GM19438 (cell line): ENCODE results near the gene SYNE2.

Source experiments
- ATAC-seq: cut with Tn5 transposase; IDR thresholded peaks from one replicate; pipeline ENCODE4 v1.9.1; 2021; ENCODE audit warnings: low read depth; ENCODE audit not compliant: unreplicated experiment

Gene SYNE2

DNA sequence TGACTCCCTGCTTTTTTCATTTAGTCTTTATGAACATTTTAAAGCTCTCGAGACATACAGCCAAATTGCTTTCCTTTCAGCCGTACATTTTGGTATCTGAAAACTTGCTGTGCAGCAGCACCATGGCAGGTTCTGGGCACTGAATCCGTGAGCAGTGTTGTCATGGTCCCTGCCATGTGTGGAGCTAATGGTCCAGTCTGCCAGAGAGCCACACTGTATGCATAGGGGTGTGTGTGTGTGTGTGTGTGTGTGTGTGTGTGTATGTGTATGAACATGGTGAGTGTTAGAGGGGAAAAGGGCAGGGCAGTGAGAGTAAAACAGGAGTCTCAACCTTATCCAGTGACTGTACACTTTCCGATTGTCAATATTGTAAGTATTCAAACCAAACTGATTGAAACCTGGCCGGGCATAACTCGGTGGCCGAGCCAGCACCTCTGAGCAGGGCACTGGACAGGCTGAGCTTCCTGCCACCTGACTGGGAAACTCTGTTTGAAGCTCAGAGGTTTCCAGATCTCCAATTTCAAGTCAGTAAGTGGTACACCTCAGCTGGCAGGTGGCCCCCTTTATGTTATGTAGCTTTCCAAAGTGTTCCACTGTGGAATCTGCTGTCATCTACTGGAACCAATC is 331.4 kb downstream of the SYNE2 start:
- ATAC-seq: no peak

- no peak for ATAC-seq
Observed at GRCh38 chr14:64185184-64185583, 332.4 kb downstream of the SYNE2 start.

- no peak for ATAC-seq
Observed at GRCh38 chr14:64186231-64187129, 333.7 kb downstream of the SYNE2 start.

GRCh38 chr14:64187331-64187730 is 334.5 kb downstream of the SYNE2 start:
- no peak for ATAC-seq

DNA sequence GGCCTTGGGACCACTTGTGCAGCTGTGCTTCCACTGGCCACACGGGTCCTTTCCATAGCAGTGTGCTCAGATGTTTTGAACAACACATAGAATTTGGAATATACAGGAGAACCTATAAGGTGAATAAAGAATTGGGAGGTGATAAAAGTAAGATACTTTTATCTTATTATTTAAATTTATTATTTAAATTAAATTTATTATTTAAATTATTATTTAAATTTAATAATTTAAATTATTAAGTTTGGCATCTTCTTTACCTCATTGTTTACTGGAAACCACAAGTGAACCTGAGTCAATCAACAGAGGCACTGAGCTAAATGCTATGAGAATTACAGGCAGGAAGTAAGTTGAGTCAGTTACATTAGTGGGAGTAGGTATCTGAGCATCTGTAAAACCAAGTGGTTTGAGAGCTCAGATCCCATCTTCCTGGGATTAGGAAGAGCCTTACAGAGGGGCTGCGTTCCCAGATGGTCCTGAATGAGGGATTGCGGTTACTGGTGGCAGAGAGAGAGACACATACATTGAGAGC is 338.2 kb downstream of the SYNE2 start:
- ATAC-seq: no peak

DNA sequence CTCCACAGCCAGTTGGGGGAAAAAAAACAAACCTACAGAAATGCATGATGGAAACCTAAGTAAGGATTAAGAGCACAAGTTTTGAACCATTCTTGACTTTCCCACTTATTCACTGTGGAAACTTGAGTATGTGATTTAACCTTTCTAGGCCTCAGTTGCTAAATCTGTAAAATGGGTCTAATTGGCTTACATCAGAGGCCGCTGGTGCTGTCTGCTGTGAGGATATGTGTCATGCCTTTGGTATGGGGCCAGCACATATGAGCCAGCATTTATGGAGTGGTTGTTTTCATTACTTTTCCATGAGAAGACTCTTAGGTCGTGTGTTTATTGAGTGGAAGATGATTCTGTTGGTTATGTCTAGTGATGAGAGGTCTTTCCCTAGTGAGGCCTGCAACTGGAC is 339.0 kb downstream of the SYNE2 start:
- no peak for ATAC-seq

DNA sequence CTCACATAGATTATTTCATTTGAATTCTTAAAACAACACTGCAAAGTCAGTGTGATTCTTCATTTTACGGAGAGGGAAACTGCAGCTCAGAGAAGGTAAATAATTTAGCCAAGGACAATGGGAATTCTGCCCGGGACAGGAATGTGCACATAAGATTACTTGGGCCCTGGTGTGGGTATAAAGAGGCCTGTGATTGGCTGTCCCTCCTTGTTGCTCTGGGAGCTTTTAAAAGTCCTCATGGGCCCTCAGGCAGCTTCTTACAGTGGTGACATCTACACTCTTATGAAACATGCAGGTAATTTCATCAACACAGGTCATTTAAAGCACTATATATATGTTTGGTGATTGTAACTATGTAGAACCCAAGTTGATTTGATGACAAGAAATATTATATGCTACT is 341.0 kb downstream of the SYNE2 start:
- ATAC-seq: no peak

GRCh38 chr14:64194404-64194803 is 341.6 kb downstream of the SYNE2 start:
- no peak for ATAC-seq

GRCh38 chr14:64195199-64195598 is 342.4 kb downstream of the SYNE2 start:
- no peak for ATAC-seq

- no peak for ATAC-seq
Observed at GRCh38 chr14:64196056-64196455, 343.3 kb downstream of the SYNE2 start.

DNA sequence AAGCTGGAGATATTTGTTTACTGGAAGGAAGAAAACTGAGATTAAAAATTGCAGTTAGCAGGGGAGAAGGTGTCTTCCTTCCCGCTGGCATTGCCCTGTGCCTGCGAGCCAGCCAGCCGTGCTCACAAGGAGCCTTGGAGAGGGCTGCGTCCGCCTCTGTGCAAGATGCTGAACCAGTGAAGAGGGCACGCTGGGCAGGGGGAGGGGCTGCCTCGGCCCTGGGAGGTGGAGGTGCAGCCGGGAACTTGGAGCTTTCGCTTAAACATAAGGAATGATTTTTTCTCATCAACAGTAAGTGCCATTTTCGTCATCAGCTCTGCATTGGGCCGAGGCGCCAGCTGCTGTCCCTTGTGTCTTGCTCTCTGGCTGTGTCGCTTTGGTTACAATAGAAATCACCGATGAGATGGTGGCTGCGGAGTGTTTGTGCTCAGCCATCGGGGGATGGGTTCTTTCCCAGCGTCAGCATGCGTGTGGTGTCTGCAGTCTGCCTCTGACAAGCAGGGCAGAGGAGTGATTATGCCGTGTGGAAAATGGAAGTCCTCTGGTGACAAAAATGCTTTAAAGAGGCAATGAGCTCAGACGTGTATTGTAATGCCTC is 344.1 kb downstream of the SYNE2 start:
- no peak for ATAC-seq

GRCh38 chr14:64197996-64198395 is 345.2 kb downstream of the SYNE2 start:
- ATAC-seq: no peak

GRCh38 chr14:64198486-64198885 is 345.7 kb downstream of the SYNE2 start:
- no peak for ATAC-seq

GRCh38 chr14:64200170-64200569 is 347.4 kb downstream of the SYNE2 start:
- ATAC-seq: no peak

DNA sequence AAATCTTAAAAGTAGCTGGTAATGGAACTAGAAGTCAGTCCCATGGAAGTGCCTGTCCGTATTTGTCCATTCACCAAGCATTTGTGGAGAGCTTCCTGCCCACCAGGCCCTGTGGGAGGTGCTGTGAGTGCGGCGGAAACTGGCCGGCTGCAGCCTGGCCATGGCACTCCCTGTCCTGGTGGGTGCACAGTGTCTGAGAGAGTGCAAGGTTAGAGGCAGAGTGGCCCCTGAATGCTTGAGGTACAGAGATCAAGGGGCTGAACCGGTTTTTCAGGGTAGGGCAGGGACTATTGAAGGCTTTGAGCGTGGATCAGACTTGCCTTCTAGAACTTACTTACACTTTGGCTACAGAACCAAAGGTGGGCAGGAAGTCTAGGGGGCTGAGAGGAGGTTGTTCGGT is 348.5 kb downstream of the SYNE2 start:
- no peak for ATAC-seq

GRCh38 chr14:64201921-64202545 is 349.2 kb downstream of the SYNE2 start:
- ATAC-seq: no peak

DNA sequence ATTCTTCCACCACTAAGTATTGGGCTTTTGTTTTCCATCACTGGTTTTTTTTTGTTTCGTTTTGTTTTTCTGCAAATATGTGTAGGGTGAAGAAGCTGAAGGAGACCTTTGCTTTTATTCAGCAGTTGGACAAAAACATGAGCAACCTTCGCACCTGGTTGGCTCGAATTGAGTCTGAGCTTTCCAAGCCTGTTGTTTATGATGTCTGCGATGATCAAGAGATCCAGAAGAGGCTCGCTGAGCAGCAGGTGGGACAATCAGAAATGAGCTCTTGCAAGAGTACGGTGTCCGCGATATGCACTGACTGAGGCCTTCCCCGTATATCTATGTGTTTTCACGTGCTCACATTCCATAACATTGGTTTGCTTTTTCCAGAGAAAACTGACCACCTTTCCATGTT is 349.9 kb downstream of the SYNE2 start:
- no peak for ATAC-seq

- ATAC-seq: no peak
Observed at GRCh38 chr14:64203366-64204006, 350.7 kb downstream of the SYNE2 start.

DNA sequence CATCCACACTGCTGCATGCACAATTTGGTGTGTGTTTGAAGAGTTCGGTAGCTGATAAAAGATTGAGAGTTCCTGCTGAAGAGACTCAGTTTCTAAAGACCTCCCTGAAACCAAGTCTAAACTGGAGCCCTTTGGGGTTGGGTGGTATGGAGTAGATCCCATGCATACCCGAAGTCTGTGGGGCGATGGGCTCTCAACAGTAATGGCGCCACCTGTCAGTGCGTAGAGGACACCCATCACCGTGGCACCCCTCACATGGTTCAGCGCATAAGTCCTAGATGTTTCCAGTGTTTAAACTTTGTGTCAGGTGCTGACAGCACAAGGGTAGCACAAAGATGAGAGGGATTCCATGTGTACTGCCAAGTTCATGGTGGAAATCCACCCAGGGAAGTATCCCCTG is 355.5 kb downstream of the SYNE2 start:
- ATAC-seq: no peak

- ATAC-seq: no peak
Observed at GRCh38 chr14:64208981-64209380, 356.2 kb downstream of the SYNE2 start.
